ENCODE measurements around the gene DIPK1A.

DNA sequence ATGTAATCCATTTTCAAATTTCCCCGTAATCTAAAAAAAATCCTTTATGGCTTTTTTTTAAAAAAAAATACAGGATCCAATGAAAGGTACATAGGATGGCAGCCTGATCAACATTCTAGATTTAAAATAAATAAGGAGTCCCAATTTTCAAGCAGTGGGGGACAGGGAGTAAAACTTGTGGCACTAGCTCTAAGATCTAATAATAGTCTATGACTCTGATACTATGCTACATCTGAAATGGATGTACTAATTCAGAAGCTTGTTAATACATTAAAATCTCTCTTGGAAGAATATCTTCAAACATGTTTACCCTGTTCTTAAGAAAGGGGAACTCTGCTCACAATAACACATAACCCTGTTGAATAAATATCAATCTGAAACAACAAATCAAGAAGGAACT is 8.5 kb downstream of the DIPK1A start:
- no peak for TF ChIP-seq POLR2A (IDR thresholded peaks at IDR 0.05; ENCODE audit: extremely low read depth, insufficient read length)
- TF ChIP-seq, protein P1, sequence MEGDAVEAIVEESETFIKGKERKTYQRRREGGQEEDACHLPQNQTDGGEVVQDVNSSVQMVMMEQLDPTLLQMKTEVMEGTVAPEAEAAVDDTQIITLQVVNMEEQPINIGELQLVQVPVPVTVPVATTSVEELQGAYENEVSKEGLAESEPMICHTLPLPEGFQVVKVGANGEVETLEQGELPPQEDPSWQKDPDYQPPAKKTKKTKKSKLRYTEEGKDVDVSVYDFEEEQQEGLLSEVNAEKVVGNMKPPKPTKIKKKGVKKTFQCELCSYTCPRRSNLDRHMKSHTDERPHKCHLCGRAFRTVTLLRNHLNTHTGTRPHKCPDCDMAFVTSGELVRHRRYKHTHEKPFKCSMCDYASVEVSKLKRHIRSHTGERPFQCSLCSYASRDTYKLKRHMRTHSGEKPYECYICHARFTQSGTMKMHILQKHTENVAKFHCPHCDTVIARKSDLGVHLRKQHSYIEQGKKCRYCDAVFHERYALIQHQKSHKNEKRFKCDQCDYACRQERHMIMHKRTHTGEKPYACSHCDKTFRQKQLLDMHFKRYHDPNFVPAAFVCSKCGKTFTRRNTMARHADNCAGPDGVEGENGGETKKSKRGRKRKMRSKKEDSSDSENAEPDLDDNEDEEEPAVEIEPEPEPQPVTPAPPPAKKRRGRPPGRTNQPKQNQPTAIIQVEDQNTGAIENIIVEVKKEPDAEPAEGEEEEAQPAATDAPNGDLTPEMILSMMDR (IDR thresholded peaks at IDR 0.05; ENCODE audit: low read depth, low read length) = no peak
- TF ChIP-seq, protein P2, sequence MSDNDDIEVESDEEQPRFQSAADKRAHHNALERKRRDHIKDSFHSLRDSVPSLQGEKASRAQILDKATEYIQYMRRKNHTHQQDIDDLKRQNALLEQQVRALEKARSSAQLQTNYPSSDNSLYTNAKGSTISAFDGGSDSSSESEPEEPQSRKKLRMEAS (IDR thresholded peaks at IDR 0.05; ENCODE audit: low read depth, low read length) = no peak

Measured in NB4 (cell line).